ENCODE measurements around the gene ZNF195.
"Not testable (repeated sequence)": the region's sequence is repeated elsewhere in the genome, so short reads cannot be mapped to it uniquely, and the experiment has no call there.

Gene ZNF195

DNA sequence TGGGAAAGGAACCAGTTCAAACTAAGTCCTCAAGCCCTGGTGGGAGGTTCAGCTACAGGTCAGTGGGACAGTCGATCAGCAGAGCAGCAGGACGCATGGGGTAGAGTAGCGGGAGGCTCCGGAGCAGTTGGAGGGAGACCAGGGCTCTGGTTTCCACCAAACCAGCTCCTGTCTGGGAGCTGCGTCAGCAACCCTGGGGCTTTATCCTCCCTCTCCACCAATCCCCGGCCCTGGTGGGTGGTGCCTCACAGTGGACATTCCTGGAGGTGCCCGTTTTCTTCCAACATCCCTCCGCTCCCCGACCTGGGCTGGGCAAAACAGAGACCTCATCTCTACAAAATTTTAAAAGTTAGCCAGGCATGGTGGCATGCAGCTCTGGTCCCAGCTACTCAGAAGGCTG lies 32.4 kb downstream of the ZNF195 start:
- no peak for DNase-seq

DNA sequence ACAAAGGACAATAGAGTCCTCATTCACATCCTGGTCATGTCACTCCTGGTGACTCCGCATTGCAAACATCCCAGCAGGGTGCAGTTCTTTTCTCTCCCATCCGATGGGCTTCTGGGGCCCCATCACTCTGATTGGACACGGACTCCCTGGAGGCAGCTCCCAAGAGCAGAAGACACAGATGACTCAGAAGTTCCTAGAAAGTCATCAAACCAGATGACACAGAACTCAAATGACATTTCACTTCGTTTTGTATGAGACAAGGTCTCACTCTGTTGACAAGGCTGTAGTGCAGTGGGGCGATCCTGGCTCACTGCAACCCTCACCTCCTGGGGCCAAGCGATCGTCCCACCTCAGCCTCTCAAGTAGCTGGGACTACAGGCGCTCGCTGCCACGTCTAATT lies 33.2 kb downstream of the ZNF195 start:
- DNase-seq, result peak; percentile 21

- DNase-seq, result no peak
These were observed 34.4 kb downstream of the ZNF195 start for GRCh38 chr11:3344327-3345174.

GRCh38 chr11:3342709-3343108 lies 36.2 kb downstream of the ZNF195 start:
- no peak for DNase-seq

- peak; percentile 78 for DNase-seq
These were observed 37.6 kb downstream of the ZNF195 start for GRCh38 chr11:3341298-3341697.

- no peak for DNase-seq
These were observed 38.9 kb downstream of the ZNF195 start for GRCh38 chr11:3340025-3340424.

DNA sequence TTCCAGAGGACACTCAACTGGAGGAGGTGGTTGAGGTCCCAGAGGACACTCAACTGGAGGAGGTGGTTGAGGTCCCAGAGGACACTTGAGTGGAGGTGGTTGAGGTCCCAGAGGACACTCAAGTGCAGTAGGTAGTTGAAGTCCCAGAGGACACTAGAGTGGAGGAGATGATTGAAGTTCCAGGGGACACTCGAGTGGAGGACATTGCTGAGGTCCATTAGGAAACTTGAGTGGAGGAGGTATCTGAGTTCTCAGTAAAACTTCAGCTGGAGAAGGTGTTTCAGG lies 39.7 kb downstream of the ZNF195 start:
- no peak for DNase-seq

GRCh38 chr11:3338569-3339339 lies 40.2 kb downstream of the ZNF195 start:
- no peak for DNase-seq

DNA sequence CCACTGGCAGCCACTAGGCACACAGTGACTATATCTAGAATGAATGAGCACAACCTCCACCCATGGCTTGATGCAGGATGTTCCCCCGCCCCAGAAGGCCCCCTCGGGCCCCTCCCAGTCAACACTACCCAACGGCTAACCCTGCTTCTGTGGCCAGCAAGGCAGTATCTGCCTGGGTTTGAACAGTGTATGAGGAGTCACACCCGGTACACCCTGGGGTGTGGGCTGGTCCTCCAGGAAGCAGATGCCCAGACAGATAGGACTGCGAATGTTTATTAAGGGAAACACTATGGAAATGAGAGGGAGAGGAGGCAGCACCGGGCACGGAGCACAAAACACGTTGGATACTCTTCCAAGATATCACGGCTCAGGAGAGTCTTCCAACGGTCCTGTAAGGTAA lies 42.5 kb downstream of the ZNF195 start:
- not testable (repeated sequence) for DNase-seq

DNA sequence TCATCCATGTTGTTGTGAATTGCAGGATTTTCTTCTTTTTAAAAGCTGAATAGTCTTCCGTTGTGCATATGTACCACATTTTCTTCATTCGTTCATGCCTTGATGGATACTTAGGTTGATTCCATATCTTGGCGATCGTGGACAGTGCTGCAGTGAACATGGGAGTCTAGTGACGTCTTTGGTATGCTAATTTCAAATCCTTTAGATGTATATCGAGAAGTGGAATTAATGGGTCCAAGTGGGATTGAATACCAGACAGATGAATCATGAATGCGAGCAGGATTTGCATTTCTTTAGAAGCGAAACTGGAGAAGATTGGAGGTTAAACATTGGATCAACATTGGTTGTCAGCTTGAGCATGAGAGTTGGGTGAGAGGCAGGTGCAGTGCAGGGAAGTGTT lies 45.8 kb downstream of the ZNF195 start:
- DNase-seq, result not testable (repeated sequence)

DNA sequence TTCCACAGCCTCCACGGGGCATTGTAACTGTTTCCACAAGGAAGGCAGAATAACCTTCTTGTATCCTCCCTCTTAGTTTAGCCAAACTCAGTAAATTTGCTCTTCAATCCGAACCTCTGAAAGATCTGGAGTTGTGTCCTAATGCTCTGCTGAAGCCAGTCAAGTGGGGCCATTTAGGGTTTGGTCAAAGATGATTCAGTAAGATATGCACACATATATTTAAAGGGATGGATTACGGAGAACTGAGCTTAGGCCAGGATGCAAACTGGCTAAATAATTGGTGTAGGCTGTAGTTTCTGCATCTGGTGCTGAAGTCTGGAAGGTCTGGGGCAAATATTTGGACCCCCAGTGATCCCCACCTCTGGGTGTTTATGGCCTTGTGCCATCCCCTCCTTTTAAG lies 47.9 kb downstream of the ZNF195 start:
- not testable (repeated sequence) for DNase-seq

DNA sequence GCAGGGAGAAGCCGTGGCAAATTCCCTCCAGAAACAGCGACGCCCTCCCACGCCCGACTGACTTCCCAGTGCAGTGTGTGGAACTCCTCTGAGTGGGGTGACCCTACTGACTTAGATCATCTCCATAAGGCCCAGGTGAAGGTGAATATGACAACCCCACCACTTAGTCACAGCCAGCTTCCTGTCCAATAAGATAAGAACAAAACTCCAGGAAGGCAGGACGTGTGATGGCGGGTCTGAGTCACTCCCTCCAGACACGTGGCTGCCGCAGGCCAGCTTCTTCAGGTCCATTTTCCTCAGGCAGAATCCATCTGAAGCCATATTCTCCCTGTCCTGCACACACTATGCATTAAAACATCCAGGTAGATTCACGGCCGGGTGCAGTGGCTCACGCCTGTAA lies 48.9 kb downstream of the ZNF195 start:
- DNase-seq, result not testable (repeated sequence)

DNA sequence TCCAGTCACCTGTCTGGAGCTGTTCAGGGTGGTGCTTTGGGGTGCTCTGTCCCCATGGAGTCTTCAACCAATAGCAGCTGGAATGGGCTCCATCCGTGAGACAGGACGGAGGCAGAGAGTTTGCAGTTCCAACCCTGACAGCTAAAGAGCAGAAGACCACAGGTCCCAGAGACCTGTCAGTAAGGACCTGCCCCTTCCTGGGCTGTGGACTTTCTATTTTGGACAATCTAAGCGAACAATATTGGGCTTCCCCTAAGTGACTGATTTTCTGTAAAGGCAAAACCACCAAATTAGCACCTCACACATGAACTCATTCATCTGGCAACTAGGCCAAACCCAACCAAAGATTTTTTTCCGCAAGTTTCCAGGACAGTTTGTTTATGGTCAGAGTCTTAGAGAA lies 50.4 kb downstream of the ZNF195 start:
- DNase-seq, result not testable (repeated sequence)

DNA sequence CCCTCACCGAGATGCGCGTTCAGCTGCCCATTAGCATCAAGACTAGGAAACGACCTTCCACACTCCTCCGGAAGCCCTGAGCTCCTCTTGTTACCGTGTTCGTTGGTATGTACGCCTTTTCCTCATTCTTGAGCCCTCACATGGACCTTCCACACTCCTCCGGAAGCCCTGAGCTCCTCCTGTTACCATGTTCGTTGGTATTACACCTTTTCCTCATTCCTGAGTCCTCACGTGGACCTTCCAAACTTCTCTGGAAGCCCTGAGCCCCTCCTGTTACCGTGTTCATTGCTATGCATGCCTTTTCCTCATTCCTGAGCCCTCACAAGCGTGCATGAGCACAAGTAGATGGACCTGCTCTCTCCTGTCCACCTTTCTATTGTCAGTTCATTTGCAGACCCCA lies 52.5 kb downstream of the ZNF195 start:
- DNase-seq, result not testable (repeated sequence)

GRCh38 chr11:3324724-3325123 lies 54.2 kb downstream of the ZNF195 start:
- not testable (repeated sequence) for DNase-seq
